Memory B cell (primary cell): Measurements from ENCODE around the gene LRRK1.

Experiments used
- ATAC-seq: fragments of 150-1000 bp; cut with Tn5 transposase; 2 replicates; pipeline ENCODE4 v1.10.0; 2021; ENCODE audit warnings: low read depth, mild to moderate bottlenecking, moderate library complexity
- DNase-seq, 2 donors: peaks; one replicate each; pipeline ENCODE4 v3.0.0; 2022; ENCODE audit warnings: low spot score in 2 of 2
- H3K27ac Mint-ChIP-seq: one replicate; pipeline ENCODE4 v1.8.0; 2022; ENCODE audit warnings: mild to moderate bottlenecking, moderate library complexity, mixed read lengths
- H3K27me3 Mint-ChIP-seq: one replicate; pipeline ENCODE4 v1.8.0; 2022; ENCODE audit warnings: mixed read lengths
- H3K36me3 Mint-ChIP-seq: one replicate; pipeline ENCODE4 v1.8.0; 2022; ENCODE audit warnings: mild to moderate bottlenecking, mixed read lengths
- H3K4me1 Mint-ChIP-seq: one replicate; pipeline ENCODE4 v1.8.0; 2022; ENCODE audit warnings: mixed read lengths
- H3K4me3 Mint-ChIP-seq: one replicate; pipeline ENCODE4 v1.8.0; 2022; ENCODE audit warnings: mild to moderate bottlenecking, moderate library complexity, mixed read lengths
- H3K9me3 Mint-ChIP-seq: one replicate; pipeline ENCODE4 v1.8.0; 2022; ENCODE audit warnings: mixed read lengths

LRRK1 gene

GRCh38 chr15:101059381-101060341, 140.5 kb downstream of the LRRK1 start:
- Mint-ChIP-seq H3K27ac (peak overlapping the region; percentile 83), H3K27me3 (no peaks in the 10 kb centered on the region), H3K4me3 (no peak overlapping the region), H3K9me3 (no peaks in the 10 kb centered on the region), H3K36me3 (peaks cover 42% of the 10 kb centered on the region), H3K4me1 (peaks cover 28% of the 10 kb centered on the region)
- DNase-seq (no peak), ATAC-seq (no peak)

GRCh38 chr15:101060576-101061551, 141.7 kb downstream of the LRRK1 start:
- ATAC-seq (no peak), DNase-seq (no peak)
- H3K27ac Mint-ChIP-seq = peak overlapping the region; percentile 89

GRCh38 chr15:101062063-101062462, 142.9 kb downstream of the LRRK1 start:
- Mint-ChIP-seq H3K36me3 (peaks cover 31% of the 10 kb centered on the region), H3K4me1 (peaks cover 24% of the 10 kb centered on the region), H3K9me3 (no peaks in the 10 kb centered on the region), H3K27ac (peak overlapping the region; percentile 89), H3K4me3 (peak overlapping the region; percentile 60), H3K27me3 (no peaks in the 10 kb centered on the region)
- peak; percentile 26 for ATAC-seq
- peak in 1 of 2 donors; percentile 23 for DNase-seq

More at GRCh38 chr15:101060576-101061551, 141.7 kb downstream of the LRRK1 start:
- peaks cover 35% of the 10 kb centered on the region for H3K36me3 Mint-ChIP-seq
- peaks cover 28% of the 10 kb centered on the region for H3K4me1 Mint-ChIP-seq
- no peaks in the 10 kb centered on the region for H3K27me3 Mint-ChIP-seq
- H3K4me3 Mint-ChIP-seq = no peak overlapping the region
- no peaks in the 10 kb centered on the region for H3K9me3 Mint-ChIP-seq

- Mint-ChIP-seq H3K27me3 (no peaks in the 10 kb centered on the region), H3K4me3 (peak overlapping the region; percentile 62), H3K36me3 (peaks cover 31% of the 10 kb centered on the region), H3K27ac (peak overlapping the region; percentile 89), H3K4me1 (peaks cover 24% of the 10 kb centered on the region), H3K9me3 (no peaks in the 10 kb centered on the region)
- DNase-seq (peak; percentile 47 to 69), ATAC-seq (peak; percentile 84)
Observed at GRCh38 chr15:101062471-101063171, 143.5 kb downstream of the LRRK1 start.

GRCh38 chr15:101063212-101063611, 144.1 kb downstream of the LRRK1 start:
- H3K4me3 Mint-ChIP-seq = peak overlapping the region; percentile 63
- no peak for ATAC-seq
- H3K9me3 Mint-ChIP-seq = no peaks in the 10 kb centered on the region
- H3K27ac Mint-ChIP-seq = peak overlapping the region; percentile 89
- peaks cover 24% of the 10 kb centered on the region for H3K4me1 Mint-ChIP-seq
- no peak for DNase-seq
- no peaks in the 10 kb centered on the region for H3K27me3 Mint-ChIP-seq
- H3K36me3 Mint-ChIP-seq = peaks cover 28% of the 10 kb centered on the region

- H3K4me3 Mint-ChIP-seq = peak overlapping the region; percentile 44
- H3K4me1 Mint-ChIP-seq = peaks cover 24% of the 10 kb centered on the region
- peak overlapping the region; percentile 36 for H3K27ac Mint-ChIP-seq
- H3K9me3 Mint-ChIP-seq = no peaks in the 10 kb centered on the region
- DNase-seq (no peak), ATAC-seq (no peak)
- H3K27me3 Mint-ChIP-seq = no peaks in the 10 kb centered on the region
- peaks cover 21% of the 10 kb centered on the region for H3K36me3 Mint-ChIP-seq
Observed at GRCh38 chr15:101063891-101064794, 145.0 kb downstream of the LRRK1 start.

GRCh38 chr15:101064795-101065569, 145.8 kb downstream of the LRRK1 start:
- H3K4me3 Mint-ChIP-seq = no peak overlapping the region
- DNase-seq = no peak
- no peaks in the 10 kb centered on the region for H3K27me3 Mint-ChIP-seq
- H3K9me3 Mint-ChIP-seq = no peaks in the 10 kb centered on the region
- H3K27ac Mint-ChIP-seq = no peak overlapping the region
- no peak for ATAC-seq
- H3K36me3 Mint-ChIP-seq = peaks cover 13% of the 10 kb centered on the region
- peaks cover 21% of the 10 kb centered on the region for H3K4me1 Mint-ChIP-seq

- Mint-ChIP-seq H3K4me3 (no peak overlapping the region), H3K4me1 (peaks cover 21% of the 10 kb centered on the region), H3K27ac (no peak overlapping the region), H3K36me3 (peaks cover 15% of the 10 kb centered on the region), H3K9me3 (no peaks in the 10 kb centered on the region), H3K27me3 (no peaks in the 10 kb centered on the region)
- ATAC-seq (no peak), DNase-seq (no peak)
Observed at GRCh38 chr15:101065570-101066221, 146.5 kb downstream of the LRRK1 start.

- Mint-ChIP-seq H3K27me3 (no peaks in the 10 kb centered on the region), H3K36me3 (peaks cover 22% of the 10 kb centered on the region), H3K27ac (no peak overlapping the region), H3K4me3 (no peak overlapping the region), H3K4me1 (peaks cover 21% of the 10 kb centered on the region), H3K9me3 (no peaks in the 10 kb centered on the region)
- no peak for DNase-seq
- no peak for ATAC-seq
Observed at GRCh38 chr15:101066501-101067408, 147.6 kb downstream of the LRRK1 start.

GRCh38 chr15:101067660-101068522, 148.7 kb downstream of the LRRK1 start:
- no peak overlapping the region for H3K27ac Mint-ChIP-seq
- H3K27me3 Mint-ChIP-seq = no peaks in the 10 kb centered on the region
- DNase-seq = no peak
- ATAC-seq = no peak
- H3K36me3 Mint-ChIP-seq = peaks cover 27% of the 10 kb centered on the region
- no peaks in the 10 kb centered on the region for H3K9me3 Mint-ChIP-seq
- H3K4me3 Mint-ChIP-seq = no peak overlapping the region
- peaks cover 10% of the 10 kb centered on the region for H3K4me1 Mint-ChIP-seq
